GM23338 (cell line): ENCODE data around the gene BMPR2. TPM values are rescaled to one million over a fixed set of nuclear protein-coding genes. Genes with fewer than 3 reads are reported as not detected.
A peak's percentile ranks its signal among the peaks of the same experiment; 100 is the strongest.

ENCODE experiments used
- ATAC-seq: fragments of 200-7000 bp; cut with Tn5 transposase; 3 replicates; pipeline ENCODE4 v1.9.1; 2020
- DNase-seq: peaks from one replicate; pipeline ENCODE4 v3.0.0-alpha.2; 2015; ENCODE audit warnings: low spot score
- H2AFZ ChIP-seq: fragments of 200-600 bp; sonication (generic); 2 replicates; pipeline ENCODE4 v1.8.0; 2016; ENCODE audit warnings: antibody characterized with exemption, mild to moderate bottlenecking, moderate library complexity
- H3F3A ChIP-seq: fragments of 200-600 bp; sonication (generic); replicated peaks from 2 replicates; pipeline ENCODE4 v1.8.0; 2017; ENCODE audit warnings: antibody characterized with exemption, mixed run types, low read depth
- H3K27ac ChIP-seq: fragments of 200-600 bp; sonication (generic); 2 replicates; pipeline ENCODE4 v1.6.1; 2016; ENCODE audit warnings: low read depth
- H3K27me3 ChIP-seq: fragments of 200-600 bp; sonication (generic); 2 replicates; pipeline ENCODE4 v1.8.0; 2016; ENCODE audit warnings: mild to moderate bottlenecking, mixed run types, moderate library complexity; ENCODE audit not compliant: insufficient read depth
- H3K36me3 ChIP-seq: fragments of 200-600 bp; sonication (generic); 2 replicates; pipeline ENCODE4 v1.8.0; 2016; ENCODE audit warnings: mild to moderate bottlenecking; ENCODE audit not compliant: insufficient read depth
- H3K4me1 ChIP-seq: fragments of 200-600 bp; sonication (generic); 2 replicates; pipeline ENCODE4 v1.8.0; 2016; ENCODE audit warnings: mild to moderate bottlenecking, moderate library complexity; ENCODE audit not compliant: insufficient read depth
- H3K4me2 ChIP-seq: fragments of 200-600 bp; sonication (generic); 2 replicates; pipeline ENCODE4 v1.7.1; 2017; ENCODE audit warnings: mixed run types
- H3K4me3 ChIP-seq: fragments of 200-600 bp; sonication (generic); 2 replicates; pipeline ENCODE4 v1.6.1; 2016; ENCODE audit warnings: mixed run types
- H3K79me2 ChIP-seq: fragments of 200-600 bp; sonication (generic); replicated peaks from 2 replicates; pipeline ENCODE4 v1.8.0; 2017; ENCODE audit warnings: mild to moderate bottlenecking; ENCODE audit not compliant: insufficient read depth
- H3K9me2 ChIP-seq: fragments of 200-600 bp; sonication (generic); 2 replicates; pipeline ENCODE4 v1.8.0; 2017; ENCODE audit not compliant: insufficient read depth
- H4K20me1 ChIP-seq: fragments of 200-600 bp; sonication (generic); replicated peaks from 2 replicates; pipeline ENCODE4 v1.8.0; 2017; ENCODE audit warnings: mild to moderate bottlenecking; ENCODE audit not compliant: insufficient read depth
- H3K27ac Mint-ChIP-seq: 2 replicates; pipeline ENCODE4 v1.8.0; 2020; ENCODE audit warnings: inconsistent platforms, mild to moderate bottlenecking, moderate library complexity, mixed read lengths
- H3K27me3 Mint-ChIP-seq: 3 replicates; pipeline ENCODE4 v1.8.0; 2022; ENCODE audit warnings: low read depth, mild to moderate bottlenecking, moderate library complexity, mixed read lengths, inconsistent platforms; ENCODE audit not compliant: insufficient read depth, poor library complexity
- H3K36me3 Mint-ChIP-seq: 3 replicates; pipeline ENCODE4 v1.8.0; 2021; ENCODE audit warnings: low read depth, mild to moderate bottlenecking, inconsistent platforms, moderate library complexity, mixed read lengths
- H3K4me1 Mint-ChIP-seq: 3 replicates; pipeline ENCODE4 v1.8.0; 2020; ENCODE audit warnings: mild to moderate bottlenecking, inconsistent platforms, mixed read lengths
- H3K4me3 Mint-ChIP-seq: 3 replicates; pipeline ENCODE4 v1.8.0; 2021; ENCODE audit warnings: moderate library complexity, mild to moderate bottlenecking, inconsistent platforms, mixed read lengths
- H3K9me3 Mint-ChIP-seq: 3 replicates; pipeline ENCODE4 v1.8.0; 2020; ENCODE audit warnings: moderate library complexity, mild to moderate bottlenecking, inconsistent platforms, mixed read lengths
- CREB1 ChIP-seq: fragments of 250-450 bp; sonication (Bioruptor Pico); IDR thresholded peaks from 2 replicates; pipeline ENCODE4 v1.5.0; 2020; ENCODE audit warnings: low read depth, mild to moderate bottlenecking, moderate library complexity
- CTCF ChIP-seq, 2 experiments: fragments of 200-600 bp in 1 of 2; sonication (generic) in 1 of 2; conservative IDR thresholded peaks; 2 replicates each; pipeline versions ENCODE4 v1.5.1 to v1.6.1; 2016 to 2017; ENCODE audit warnings: antibody characterized with exemption in 2 of 2, low read depth in 2 of 2, mild to moderate bottlenecking in 2 of 2, moderate library complexity in 1 of 2
- ETS1 ChIP-seq: IDR thresholded peaks from 2 replicates; pipeline ENCODE4 v1.6.1; 2016; ENCODE audit warnings: antibody characterized with exemption
- EZH2 ChIP-seq: fragments of 200-600 bp; sonication (generic); IDR thresholded peaks from one replicate; pipeline ENCODE4 v1.8.0; 2017; ENCODE audit warnings: antibody characterized with exemption, mild to moderate bottlenecking, low read depth; ENCODE audit not compliant: unreplicated experiment
- EZH2phosphoT487 ChIP-seq: fragments of 200-600 bp; sonication (generic); IDR thresholded peaks from one replicate; pipeline ENCODE4 v1.8.1; 2018; ENCODE audit warnings: antibody characterized with exemption; ENCODE audit not compliant: unreplicated experiment
- JUNB ChIP-seq: IDR thresholded peaks from one replicate; pipeline ENCODE4 v1.6.1; 2016; ENCODE audit warnings: antibody characterized with exemption; ENCODE audit not compliant: unreplicated experiment
- NANOG ChIP-seq: IDR thresholded peaks from 2 replicates; pipeline ENCODE4 v1.6.1; 2016; ENCODE audit warnings: antibody characterized with exemption, borderline replicate concordance
- POLR2AphosphoS5 ChIP-seq: IDR thresholded peaks from 2 replicates; pipeline ENCODE4 v1.6.1; 2016; ENCODE audit warnings: antibody characterized with exemption, low read depth
- REST ChIP-seq: IDR thresholded peaks from one replicate; pipeline ENCODE4 v1.6.1; 2018; ENCODE audit warnings: antibody characterized with exemption; ENCODE audit not compliant: unreplicated experiment
- STAT1 ChIP-seq: IDR thresholded peaks from one replicate; pipeline ENCODE4 v1.6.1; 2016; ENCODE audit warnings: antibody characterized with exemption; ENCODE audit not compliant: unreplicated experiment
- ZNF114 ChIP-seq: fragments of 250-450 bp; sonication (Bioruptor Pico); IDR thresholded peaks from 2 replicates; pipeline ENCODE4 v1.5.0; 2020; ENCODE audit warnings: mild to moderate bottlenecking, moderate library complexity
- ZNF331 ChIP-seq: fragments of 250-450 bp; sonication (Bioruptor Pico); IDR thresholded peaks from 2 replicates; pipeline ENCODE4 v1.5.0; 2020; ENCODE audit warnings: low read depth, mild to moderate bottlenecking, moderate library complexity
- ZNF462 ChIP-seq: fragments of 250-450 bp; sonication (Bioruptor Pico); IDR thresholded peaks from 2 replicates; pipeline ENCODE4 v1.5.0; 2020; ENCODE audit warnings: mild to moderate bottlenecking, moderate library complexity
- polyA plus RNA-seq: library from polyadenylated mRNA; unstranded; fragments of >200 nt; fragmentation: Nextera tagmentation; extraction: Ambion mirVana; gene quantifications from 2 replicates; pipeline ENCODE4 v1.2.1, GENCODE V29; 2016
- total RNA-seq: library from RNA; depleted of rRNA; stranded (reverse); fragments of >200 nt; shearing (Covaris generic); gene quantifications from 2 replicates; pipeline ENCODE4 v1.2.3, GENCODE V29; 2014

Gene BMPR2
- total and polyA plus RNA-seq, 2 experiments from 2014 or later: 6.7 to 21.6 TPM

- Mint-ChIP-seq H3K27me3 (peaks cover 9% of the 10 kb centered on the region), H3K4me3 (no peak overlapping the region), H3K9me3 (no peaks in the 10 kb centered on the region), H3K36me3 (no peaks in the 10 kb centered on the region), H3K4me1 (peaks cover 22% of the 10 kb centered on the region), H3K27ac (0 out of 2 replicates have a peak overlapping the region, but pooled peaks have one; percentile 27)
- Histone ChIP-seq H3K79me2 (no peaks in the 10 kb centered on the region), H4K20me1 (no peaks in the 10 kb centered on the region), H3K4me1 (peaks cover 6% of the 10 kb centered on the region; the same call in 1 of the 2 replicates), H3K27ac (no peak overlapping the region), H3K36me3 (no peaks in the 10 kb centered on the region), H3K4me2 (no peak overlapping the region), H2AFZ (no peak overlapping the region), H3K27me3 (no peaks in the 10 kb centered on the region), H3K9me2 (no peaks in the 10 kb centered on the region), H3K4me3 (no peak overlapping the region), H3F3A (no peaks in the 10 kb centered on the region)
- TF ChIP-seq STAT1 (no peak), JUNB (no peak), NANOG (no peak), CREB1 (CRISPR knock-in tag) (no peak), ZNF331 (CRISPR knock-in tag) (no peak), EZH2phosphoT487 (no peak), POLR2AphosphoS5 (no peak), ETS1 (no peak), ZNF114 (CRISPR knock-in tag) (no peak), REST (no peak), ZNF462 (CRISPR knock-in tag) (no peak), EZH2 (no peak), CTCF (conservative IDR thresholded peaks at IDR 0.05; ENCODE audit: low read depth in 2 of 2) (no peak)
- no peak for ATAC-seq
- DNase-seq: no peak
Observed at GRCh38 chr2:202592566-202592965, 216.4 kb downstream of the BMPR2 start.
